Mesodermal cell (in vitro differentiated cells): ENCODE results near the gene MAPK4.

ENCODE experiments used
- H3K27ac ChIP-seq: 2 replicates; pipeline ENCODE4 v1.7.0; 2013; ENCODE audit warnings: mild to moderate bottlenecking, low read depth, low read length, moderate library complexity; ENCODE audit not compliant: severe bottlenecking
- H3K36me3 ChIP-seq: 2 replicates; pipeline ENCODE4 v1.7.1; 2013; ENCODE audit warnings: mild to moderate bottlenecking, low read length, moderate library complexity; ENCODE audit not compliant: control insufficient read depth, insufficient read depth
- H3K4me1 ChIP-seq: one replicate; pipeline ENCODE4 v1.7.1; 2013; ENCODE audit warnings: mild to moderate bottlenecking, low read length; ENCODE audit not compliant: insufficient read depth, control insufficient read depth, poor library complexity, severe bottlenecking
- H3K4me3 ChIP-seq: 2 replicates; pipeline ENCODE4 v1.7.0; 2013; ENCODE audit warnings: low read length, control low read depth, mild to moderate bottlenecking; ENCODE audit not compliant: insufficient read depth, poor library complexity, severe bottlenecking; ENCODE audit errors: extremely low read depth
- H3K9me3 ChIP-seq: 2 replicates; pipeline ENCODE4 v1.7.1; 2013; ENCODE audit warnings: mild to moderate bottlenecking, low read length, moderate library complexity; ENCODE audit not compliant: control insufficient read depth
- WGBS, 2 experiments: methylation state at CpG; one replicate each; pipeline ENCODE4 v1.1.5; 2013; ENCODE audit warnings: missing lambda C conversion rate in 2 of 2; ENCODE audit not compliant: insufficient coverage in 2 of 2; 5-methylcytosine and 5-hydroxymethylcytosine counted together

Gene MAPK4

GRCh38 chr18:50654211-50654610 is 94.3 kb downstream of the MAPK4 start:
- Histone ChIP-seq H3K36me3 (no peaks in the 10 kb centered on the region), H3K9me3 (peaks cover 4% of the 10 kb centered on the region), H3K4me3 (no peak overlapping the region), H3K27ac (no peak overlapping the region), H3K4me1 (no peaks in the 10 kb centered on the region)
- 75 to 88% methylated on average over 1 to 2 of the region's 2 CpGs for WGBS, 2 experiments

GRCh38 chr18:50654658-50655550 is 95.0 kb downstream of the MAPK4 start:
- no peaks in the 10 kb centered on the region for H3K36me3 ChIP-seq
- WGBS, 2 experiments, result 92 to 96% methylated on average over 12 to 15 of the region's 17 CpGs
- no peak overlapping the region for H3K4me3 ChIP-seq
- no peaks in the 10 kb centered on the region for H3K4me1 ChIP-seq
- H3K9me3 ChIP-seq, result peaks cover 4% of the 10 kb centered on the region
- H3K27ac ChIP-seq, result no peak overlapping the region

- Histone ChIP-seq H3K9me3 (peaks cover 4% of the 10 kb centered on the region), H3K36me3 (no peaks in the 10 kb centered on the region), H3K4me3 (no peak overlapping the region), H3K4me1 (no peaks in the 10 kb centered on the region), H3K27ac (no peak overlapping the region)
- 92 to 100% methylated on average over 2 of the region's 2 CpGs for WGBS, 2 experiments
These were observed 96.5 kb downstream of the MAPK4 start for GRCh38 chr18:50656396-50656795.

GRCh38 chr18:50656841-50657470 is 97.1 kb downstream of the MAPK4 start:
- Histone ChIP-seq H3K4me3 (no peak overlapping the region), H3K4me1 (no peaks in the 10 kb centered on the region), H3K9me3 (peaks cover 4% of the 10 kb centered on the region), H3K36me3 (no peaks in the 10 kb centered on the region), H3K27ac (no peak overlapping the region)
- 94 to 98% methylated on average over 4 to 6 of the region's 8 CpGs for WGBS, 2 experiments

GRCh38 chr18:50658601-50659000 is 98.7 kb downstream of the MAPK4 start:
- Histone ChIP-seq H3K4me1 (no peaks in the 10 kb centered on the region), H3K27ac (no peak overlapping the region), H3K36me3 (no peaks in the 10 kb centered on the region), H3K4me3 (no peak overlapping the region), H3K9me3 (peaks cover 4% of the 10 kb centered on the region)
- WGBS, 2 experiments, result 88 to 98% methylated on average over 2 to 3 of the region's 5 CpGs

GRCh38 chr18:50659091-50660003 is 99.5 kb downstream of the MAPK4 start:
- no peaks in the 10 kb centered on the region for H3K36me3 ChIP-seq
- no peak overlapping the region for H3K4me3 ChIP-seq
- no peak overlapping the region for H3K27ac ChIP-seq
- H3K4me1 ChIP-seq, result no peaks in the 10 kb centered on the region
- H3K9me3 ChIP-seq, result peaks cover 4% of the 10 kb centered on the region
- WGBS, 2 experiments, result 90% methylated on average over 11 to 12 of the region's 13 CpGs

- WGBS, 2 experiments, result 100% methylated on average over 1 of the region's 1 CpG; no CpG with 5 or more reads in 1 of the 2 experiments
- no peaks in the 10 kb centered on the region for H3K4me1 ChIP-seq
These were observed 101.1 kb downstream of the MAPK4 start for GRCh38 chr18:50661013-50661412.

GRCh38 chr18:50662177-50662576 is 102.3 kb downstream of the MAPK4 start:
- Histone ChIP-seq H3K9me3 (peaks cover 4% of the 10 kb centered on the region), H3K27ac (no peak overlapping the region), H3K36me3 (no peaks in the 10 kb centered on the region), H3K4me1 (no peaks in the 10 kb centered on the region), H3K4me3 (no peak overlapping the region)
- WGBS, 2 experiments, result 45 to 75% methylated on average over 1 to 2 of the region's 3 CpGs

More at GRCh38 chr18:50661013-50661412, 101.1 kb downstream of the MAPK4 start:
- H3K27ac ChIP-seq, result no peak overlapping the region
- no peak overlapping the region for H3K4me3 ChIP-seq
- H3K9me3 ChIP-seq, result peaks cover 4% of the 10 kb centered on the region
- no peaks in the 10 kb centered on the region for H3K36me3 ChIP-seq

GRCh38 chr18:50662775-50663383 is 103.0 kb downstream of the MAPK4 start:
- Histone ChIP-seq H3K4me1 (no peaks in the 10 kb centered on the region), H3K9me3 (peaks cover 1% of the 10 kb centered on the region), H3K36me3 (no peaks in the 10 kb centered on the region), H3K4me3 (no peak overlapping the region), H3K27ac (no peak overlapping the region)
- WGBS, 2 experiments, result 67 to 72% methylated on average over 9 of the region's 10 CpGs
